Esophagus squamous epithelium (tissue), 4 donors: ENCODE data around the gene CNNM2.

Experiments
- POLR2A ChIP-seq, 4 donors: fragments of 450-650 bp; IDR thresholded peaks; one replicate each; pipeline ENCODE4 v1.6.1; 2017; ENCODE audit warnings: antibody characterized with exemption in 4 of 4, mild to moderate bottlenecking in 4 of 4, moderate library complexity in 3 of 4
- TF ChIP-seq, protein P1 (sequence below), 6 experiments: fragments of 450-650 bp in 4 of 6; fragments of 200-600 bp in 2 of 6; sonication (generic) in 2 of 6; IDR thresholded peaks; one replicate each; pipeline ENCODE4 v1.5.1; 2016 to 2019; ENCODE audit warnings: antibody characterized with exemption in 6 of 6, mild to moderate bottlenecking in 4 of 6, moderate library complexity in 4 of 6

DNA sequence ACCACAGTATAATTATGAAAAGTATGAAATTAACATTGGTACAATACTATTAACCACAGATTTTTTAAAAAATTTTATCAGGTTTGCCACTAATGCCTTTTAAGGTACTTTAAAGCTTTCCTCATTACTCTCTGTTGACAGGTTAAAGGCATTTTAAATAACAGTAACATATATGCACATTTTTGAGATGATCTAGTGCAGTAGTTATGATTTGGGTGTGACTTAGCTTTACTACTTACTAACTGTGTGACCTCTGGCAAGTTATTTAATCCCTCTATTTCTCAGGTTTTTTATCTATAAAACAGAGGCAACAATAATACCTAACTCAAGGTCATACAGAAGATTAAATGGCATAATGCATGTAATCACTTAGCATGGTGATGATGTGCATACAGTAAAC, 180.1 kb downstream of the CNNM2 start:
- TF ChIP-seq POLR2A (IDR thresholded peaks at IDR 0.05): no peak
- TF ChIP-seq, protein P1, sequence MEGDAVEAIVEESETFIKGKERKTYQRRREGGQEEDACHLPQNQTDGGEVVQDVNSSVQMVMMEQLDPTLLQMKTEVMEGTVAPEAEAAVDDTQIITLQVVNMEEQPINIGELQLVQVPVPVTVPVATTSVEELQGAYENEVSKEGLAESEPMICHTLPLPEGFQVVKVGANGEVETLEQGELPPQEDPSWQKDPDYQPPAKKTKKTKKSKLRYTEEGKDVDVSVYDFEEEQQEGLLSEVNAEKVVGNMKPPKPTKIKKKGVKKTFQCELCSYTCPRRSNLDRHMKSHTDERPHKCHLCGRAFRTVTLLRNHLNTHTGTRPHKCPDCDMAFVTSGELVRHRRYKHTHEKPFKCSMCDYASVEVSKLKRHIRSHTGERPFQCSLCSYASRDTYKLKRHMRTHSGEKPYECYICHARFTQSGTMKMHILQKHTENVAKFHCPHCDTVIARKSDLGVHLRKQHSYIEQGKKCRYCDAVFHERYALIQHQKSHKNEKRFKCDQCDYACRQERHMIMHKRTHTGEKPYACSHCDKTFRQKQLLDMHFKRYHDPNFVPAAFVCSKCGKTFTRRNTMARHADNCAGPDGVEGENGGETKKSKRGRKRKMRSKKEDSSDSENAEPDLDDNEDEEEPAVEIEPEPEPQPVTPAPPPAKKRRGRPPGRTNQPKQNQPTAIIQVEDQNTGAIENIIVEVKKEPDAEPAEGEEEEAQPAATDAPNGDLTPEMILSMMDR (IDR thresholded peaks at IDR 0.05): no peak
